VCaP (cell line): ENCODE data around the gene PDLIM4.

Experiments used
- H3K27ac ChIP-seq: fragments of 450-650 bp; 2 replicates; pipeline ENCODE4 v1.5.1; 2017
- CTCF ChIP-seq: fragments of 450-650 bp; conservative IDR thresholded peaks from 2 replicates; pipeline ENCODE4 v1.5.1; 2017; ENCODE audit warnings: mild to moderate bottlenecking, moderate library complexity

Gene PDLIM4

GRCh38 chr5:132256086-132256782, 1.3 kb upstream of the PDLIM4 start:
- no peak for TF ChIP-seq CTCF
- H3K27ac ChIP-seq = no peak overlapping the region

- no peak for TF ChIP-seq CTCF
- H3K27ac ChIP-seq = no peak overlapping the region
These were observed 739 bp upstream of the PDLIM4 start for GRCh38 chr5:132256783-132257130.

- no peak for TF ChIP-seq CTCF
- H3K27ac ChIP-seq = no peak overlapping the region
These were observed 889 bp downstream of the PDLIM4 start for GRCh38 chr5:132258102-132259068.

GRCh38 chr5:132259069-132259851, 1.8 kb downstream of the PDLIM4 start:
- no peak for TF ChIP-seq CTCF
- no peak overlapping the region for H3K27ac ChIP-seq

- no peak for TF ChIP-seq CTCF
- H3K27ac ChIP-seq = no peak overlapping the region
These were observed 2.6 kb downstream of the PDLIM4 start for GRCh38 chr5:132260051-132260450.

- TF ChIP-seq CTCF = no peak
- H3K27ac ChIP-seq = no peak overlapping the region
These were observed 3.4 kb downstream of the PDLIM4 start for GRCh38 chr5:132260714-132261551.
